ENCODE measurements around the gene PRKCA. TPM values are rescaled to one million over a fixed set of nuclear protein-coding genes. Genes with fewer than 3 reads are reported as not detected.

The PRKCA gene
- total RNA-seq, 2 experiments from 2014 or later: 84.4 to 87.9 TPM

DNA sequence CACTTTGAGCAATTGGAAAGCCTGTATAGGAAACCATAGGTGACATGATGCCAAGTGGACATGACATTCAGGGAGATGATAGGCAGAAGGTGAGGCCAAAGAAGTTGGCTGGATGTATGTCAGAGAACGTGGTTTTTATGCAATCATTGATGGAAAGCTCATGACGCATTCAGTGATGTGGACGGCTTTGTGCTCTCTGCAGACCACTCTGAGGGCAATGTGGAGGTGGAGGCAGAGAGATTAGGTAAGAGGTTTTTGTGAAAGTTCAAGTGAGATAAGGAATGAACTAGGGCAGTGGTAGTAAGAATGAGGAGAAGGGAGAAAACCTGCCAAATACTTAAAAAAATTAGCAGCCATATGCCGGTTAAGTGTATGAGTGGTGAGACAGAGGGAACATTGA, 99.0 kb downstream of the PRKCA start:
- CTCF ChIA-PET: no interaction called here
- H3K27me3 Mint-ChIP-seq: no peaks in the 10 kb centered on the region
- peaks cover 34% of the 10 kb centered on the region for H3K36me3 Mint-ChIP-seq (ENCODE audit: low read depth)
- ATAC-seq: no peak
- peaks cover 5% of the 10 kb centered on the region for H3K9me3 Mint-ChIP-seq
- H3K4me1 Mint-ChIP-seq (ENCODE audit: low read depth): peaks cover 90% of the 10 kb centered on the region
- H3K27ac Mint-ChIP-seq: peak overlapping the region; percentile 80
- H3K4me3 Mint-ChIP-seq: no peak overlapping the region
- intact Hi-C loops (cut with micrococcal nuclease): loop anchor here (10.0 kb wide), 1 partner anchor 113 kb away; no protein-coding TSS in a partner anchor
- no peak for DNase-seq
- TF ChIP-seq, protein P1, sequence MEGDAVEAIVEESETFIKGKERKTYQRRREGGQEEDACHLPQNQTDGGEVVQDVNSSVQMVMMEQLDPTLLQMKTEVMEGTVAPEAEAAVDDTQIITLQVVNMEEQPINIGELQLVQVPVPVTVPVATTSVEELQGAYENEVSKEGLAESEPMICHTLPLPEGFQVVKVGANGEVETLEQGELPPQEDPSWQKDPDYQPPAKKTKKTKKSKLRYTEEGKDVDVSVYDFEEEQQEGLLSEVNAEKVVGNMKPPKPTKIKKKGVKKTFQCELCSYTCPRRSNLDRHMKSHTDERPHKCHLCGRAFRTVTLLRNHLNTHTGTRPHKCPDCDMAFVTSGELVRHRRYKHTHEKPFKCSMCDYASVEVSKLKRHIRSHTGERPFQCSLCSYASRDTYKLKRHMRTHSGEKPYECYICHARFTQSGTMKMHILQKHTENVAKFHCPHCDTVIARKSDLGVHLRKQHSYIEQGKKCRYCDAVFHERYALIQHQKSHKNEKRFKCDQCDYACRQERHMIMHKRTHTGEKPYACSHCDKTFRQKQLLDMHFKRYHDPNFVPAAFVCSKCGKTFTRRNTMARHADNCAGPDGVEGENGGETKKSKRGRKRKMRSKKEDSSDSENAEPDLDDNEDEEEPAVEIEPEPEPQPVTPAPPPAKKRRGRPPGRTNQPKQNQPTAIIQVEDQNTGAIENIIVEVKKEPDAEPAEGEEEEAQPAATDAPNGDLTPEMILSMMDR (IDR thresholded peaks at IDR 0.05): no peak
- POLR2A ChIA-PET: interaction anchor here (1.7 kb wide), 1 partner anchor 16 kb away, joined by 3 read pairs; no protein-coding TSS in a partner anchor

- peak overlapping the region; percentile 34 for H3K4me3 Mint-ChIP-seq
- ChIA-PET CTCF (interaction anchor here (0.8 to 3.3 kb wide), 8 partner anchors 9 to 149 kb away, joined by 3 to 10 read pairs (median 3); no protein-coding TSS in a partner anchor), POLR2A (interaction anchor here (0.6 kb wide), 1 partner anchor 62 kb away, joined by 3 read pairs; no protein-coding TSS in a partner anchor)
- H3K27ac Mint-ChIP-seq: peak overlapping the region; percentile 83
- intact Hi-C loops (cut with micrococcal nuclease): loop anchor here (10.0 kb wide), 1 partner anchor 111 kb away; no protein-coding TSS in a partner anchor
- H3K36me3 Mint-ChIP-seq (ENCODE audit: low read depth): peaks cover 27% of the 10 kb centered on the region
- peaks cover 92% of the 10 kb centered on the region for H3K4me1 Mint-ChIP-seq (ENCODE audit: low read depth)
- TF ChIP-seq, protein P1 (IDR thresholded peaks at IDR 0.05): no peak
- no peaks in the 10 kb centered on the region for H3K27me3 Mint-ChIP-seq
- peaks cover 5% of the 10 kb centered on the region for H3K9me3 Mint-ChIP-seq
- ATAC-seq: no peak
- DNase-seq: no peak
Observed at GRCh38 chr17:66403846-66404556, 101.6 kb downstream of the PRKCA start.

DNA sequence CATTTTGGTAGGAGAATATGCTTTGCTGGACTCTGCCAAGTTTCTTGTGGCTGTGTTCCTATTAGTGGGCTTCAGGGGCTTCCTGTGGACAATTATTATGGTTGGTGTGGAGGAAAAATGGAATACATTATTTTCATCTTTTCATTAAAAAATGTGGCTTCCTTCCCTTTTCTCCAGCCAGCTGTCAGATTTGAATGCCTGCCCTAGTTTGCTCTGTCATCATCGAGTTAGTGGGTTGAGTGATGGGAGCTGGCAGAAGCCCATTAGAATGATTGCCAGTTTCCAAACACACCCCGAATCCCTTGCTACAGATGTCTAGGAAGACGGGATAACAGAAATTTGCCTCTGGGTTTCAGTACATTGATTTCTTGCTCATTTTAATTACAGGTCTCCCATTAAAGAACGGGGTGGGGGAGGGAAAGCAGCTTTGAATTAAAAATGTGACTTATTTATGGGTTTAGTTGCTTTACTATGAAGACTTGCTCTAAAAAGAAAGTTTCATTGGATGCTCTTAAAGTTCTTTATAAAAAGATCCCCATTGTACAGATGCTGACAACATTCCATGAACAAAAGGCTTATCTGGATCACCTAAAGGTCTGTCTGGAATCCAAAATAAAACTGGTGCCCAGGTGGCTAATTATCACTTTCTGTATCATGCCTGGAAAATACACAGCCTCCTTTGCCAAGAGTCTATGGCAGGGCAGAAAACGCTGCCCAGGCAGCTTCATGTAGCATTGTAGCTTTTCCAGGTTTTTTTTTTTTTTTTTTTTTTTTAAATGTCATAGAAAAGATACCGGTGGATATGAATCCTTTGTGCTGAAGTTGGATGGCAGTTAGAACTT, 103.6 kb downstream of the PRKCA start:
- TF ChIP-seq, protein P1 (IDR thresholded peaks at IDR 0.05): no peak
- intact Hi-C loops (cut with micrococcal nuclease): loop anchor here (10.0 kb wide), 1 partner anchor 109 kb away; no protein-coding TSS in a partner anchor
- ATAC-seq (no peak), DNase-seq (no peak)
- POLR2A ChIA-PET: interaction anchor here (0.7 to 1.0 kb wide), 2 partner anchors 9 kb away, joined by 4 read pairs; no protein-coding TSS in a partner anchor
- H3K4me1 Mint-ChIP-seq (ENCODE audit: low read depth): peaks cover 83% of the 10 kb centered on the region
- H3K36me3 Mint-ChIP-seq (ENCODE audit: low read depth): peaks cover 19% of the 10 kb centered on the region
- peak overlapping the region; percentile 85 for H3K27ac Mint-ChIP-seq
- H3K4me3 Mint-ChIP-seq: no peak overlapping the region
- H3K9me3 Mint-ChIP-seq: peaks cover 4% of the 10 kb centered on the region
- CTCF ChIA-PET: interaction anchor here (1.4 kb wide), 1 partner anchor 13 kb away, joined by 4 read pairs; no protein-coding TSS in a partner anchor
- no peaks in the 10 kb centered on the region for H3K27me3 Mint-ChIP-seq

GRCh38 chr17:66406701-66407644, 104.6 kb downstream of the PRKCA start:
- TF ChIP-seq, protein P1 (IDR thresholded peaks at IDR 0.05): no peak
- H3K36me3 Mint-ChIP-seq (ENCODE audit: low read depth): peaks cover 11% of the 10 kb centered on the region
- H3K4me1 Mint-ChIP-seq (ENCODE audit: low read depth): peaks cover 77% of the 10 kb centered on the region
- ChIA-PET POLR2A (interaction anchor here (0.7 to 1.0 kb wide), 2 partner anchors 8 to 10 kb away, joined by 4 read pairs; no protein-coding TSS in a partner anchor), CTCF (interaction anchor here (1.4 kb wide), 1 partner anchor 14 kb away, joined by 4 read pairs; no protein-coding TSS in a partner anchor)
- ATAC-seq: peak; percentile 85
- intact Hi-C loops (cut with micrococcal nuclease): loop anchor here (10.0 kb wide), 1 partner anchor 108 kb away; no protein-coding TSS in a partner anchor
- H3K9me3 Mint-ChIP-seq: peaks cover 2% of the 10 kb centered on the region
- peak; percentile 59 for DNase-seq
- H3K27ac Mint-ChIP-seq: peak overlapping the region; percentile 85
- no peaks in the 10 kb centered on the region for H3K27me3 Mint-ChIP-seq
- H3K4me3 Mint-ChIP-seq: peak overlapping the region; percentile 70
